ENCODE data around the gene FAM13A. TPM values are rescaled to one million over a fixed set of nuclear protein-coding genes. Genes with fewer than 3 reads are reported as not detected.

Gene FAM13A
- polyA plus RNA-seq, 1 of the 3 experiments (the other 2 are of a cell fraction) = 0.67 TPM

GRCh38 chr4:88870428-88870827 is 186.6 kb downstream of the FAM13A start:
- Histone ChIP-seq H3K4me3 (ENCODE audit: low read depth in 2 of 2, low read length in 1 of 2) (no peak overlapping the region), H3K4me1 (ENCODE audit: control insufficient read depth in 1 of 2, insufficient read depth in 2 of 2, low read depth in 1 of 2, low read length in 1 of 2) (no peaks in the 10 kb centered on the region), H2AFZ (ENCODE audit: low read depth) (no peak overlapping the region), H3K36me3 (replicated peaks in 1 of 2; ENCODE audit: control insufficient read depth in 1 of 2, insufficient read depth in 2 of 2, low read length in 1 of 2) (no peaks in the 10 kb centered on the region), H3K9ac (no peak overlapping the region), H3K4me2 (no peak overlapping the region), H3K9me2 (no peaks in the 10 kb centered on the region), H3K79me2 (ENCODE audit: insufficient read depth) (no peaks in the 10 kb centered on the region), H3K9me3 (no peaks in the 10 kb centered on the region), H3K27me3 (ENCODE audit: insufficient read depth) (no peaks in the 10 kb centered on the region), H4K20me1 (ENCODE audit: insufficient read depth) (no peaks in the 10 kb centered on the region), H3K27ac (ENCODE audit: low read depth in 2 of 2, low read length in 1 of 2) (no peak overlapping the region), H3F3A (replicated peaks; ENCODE audit: insufficient read depth) (no peaks in the 10 kb centered on the region)
- ChIA-PET POLR2A (no interaction called here), CTCF (no interaction called here)
- no peak for DNase-seq
- TF ChIP-seq GATA2 (CRISPR knock-in tag; IDR thresholded peaks at IDR 0.05) (no peak), MXI1 (IDR thresholded peaks at IDR 0.05; ENCODE audit: low read depth, low read length) (no peak), USF2 (IDR thresholded peaks at IDR 0.05; ENCODE audit: borderline replicate concordance, low read depth, low read length) (no peak), FOXM1 (IDR thresholded peaks at IDR 0.05; ENCODE audit: low read depth) (no peak), JUND (IDR thresholded peaks at IDR 0.05) (no peak)
- WGBS (ENCODE audit: low lambda C conversion rate) = 66% methylated on average over 8 of the region's 9 CpGs

GRCh38 chr4:88868510-88868909 is 188.5 kb downstream of the FAM13A start:
- no peak for TF ChIP-seq NFIC (IDR thresholded peaks at IDR 0.05; ENCODE audit: borderline replicate concordance)
- TF ChIP-seq FOXJ3 (CRISPR knock-in tag; IDR thresholded peaks at IDR 0.05) = no peak
- no peak for TF ChIP-seq RXRA (IDR thresholded peaks at IDR 0.05; ENCODE audit: borderline replicate concordance, low read depth)
- TF ChIP-seq EP300 (IDR thresholded peaks at IDR 0.05; ENCODE audit: borderline replicate concordance in 1 of 2, low read depth in 1 of 2, low read length in 1 of 2) = no peak
- no peak for TF ChIP-seq MEF2A (IDR thresholded peaks at IDR 0.05; ENCODE audit: borderline replicate concordance, low read depth)
- no peak for TF ChIP-seq SIN3A (IDR thresholded peaks at IDR 0.05; ENCODE audit: borderline replicate concordance, low read depth, low read length)
- TF ChIP-seq RFX5 (IDR thresholded peaks at IDR 0.05; ENCODE audit: low read length) = no peak
- TF ChIP-seq TAF1 (IDR thresholded peaks at IDR 0.05; ENCODE audit: borderline replicate concordance, low read depth, low read length) = no peak
- TF ChIP-seq JUND (IDR thresholded peaks at IDR 0.05) = no peak
- no peak for TF ChIP-seq EZH2phosphoT487 (IDR thresholded peaks at IDR 0.05; ENCODE audit: borderline replicate concordance, low read depth)
- no peak for TF ChIP-seq USF2 (IDR thresholded peaks at IDR 0.05; ENCODE audit: borderline replicate concordance, low read depth, low read length)
- TF ChIP-seq RCOR1 (IDR thresholded peaks at IDR 0.05; ENCODE audit: low read length) = no peak
- no peak for TF ChIP-seq ZBTB33 (IDR thresholded peaks at IDR 0.05; ENCODE audit: borderline replicate concordance, low read depth)
- TF ChIP-seq CHD2 (IDR thresholded peaks at IDR 0.05; ENCODE audit: low read length, partially characterized antibody) = no peak
- no peak for TF ChIP-seq REST (IDR thresholded peaks at IDR 0.05; ENCODE audit: low read depth, low read length)
- TF ChIP-seq MXI1 (IDR thresholded peaks at IDR 0.05; ENCODE audit: low read depth, low read length) = no peak
- TF ChIP-seq SMC3 (IDR thresholded peaks at IDR 0.05; ENCODE audit: low read depth, low read length) = no peak
- no peak for TF ChIP-seq NRF1 (IDR thresholded peaks at IDR 0.05; ENCODE audit: low read depth, low read length)
- no peak for TF ChIP-seq RAD21 (IDR thresholded peaks at IDR 0.05; ENCODE audit: low read length)
- no peak for TF ChIP-seq ELF1 (IDR thresholded peaks at IDR 0.05)

More at GRCh38 chr4:88868510-88868909, 188.5 kb downstream of the FAM13A start:
- Histone ChIP-seq H3K9me2 (no peaks in the 10 kb centered on the region), H3K9ac (no peak overlapping the region), H3K9me3 (no peaks in the 10 kb centered on the region), H3K27ac (ENCODE audit: low read depth in 2 of 2, low read length in 1 of 2) (no peak overlapping the region), H3K4me3 (ENCODE audit: low read depth in 2 of 2, low read length in 1 of 2) (no peak overlapping the region), H3K79me2 (ENCODE audit: insufficient read depth) (no peaks in the 10 kb centered on the region), H3K36me3 (replicated peaks in 1 of 2; ENCODE audit: control insufficient read depth in 1 of 2, insufficient read depth in 2 of 2, low read length in 1 of 2) (no peaks in the 10 kb centered on the region), H3K27me3 (ENCODE audit: insufficient read depth) (no peaks in the 10 kb centered on the region), H3K4me1 (ENCODE audit: control insufficient read depth in 1 of 2, insufficient read depth in 2 of 2, low read depth in 1 of 2, low read length in 1 of 2) (no peaks in the 10 kb centered on the region), H3K4me2 (no peak overlapping the region), H3F3A (replicated peaks; ENCODE audit: insufficient read depth) (no peaks in the 10 kb centered on the region), H4K20me1 (ENCODE audit: insufficient read depth) (no peaks in the 10 kb centered on the region), H2AFZ (ENCODE audit: low read depth) (no peak overlapping the region)
- WGBS (ENCODE audit: low lambda C conversion rate) = 85% methylated on average over 3 of the region's 3 CpGs
- no peak for DNase-seq
- POLR2A ChIA-PET = no interaction called here
- CTCF ChIA-PET = no interaction called here
